ENCODE data around the gene ARHGEF28. TPM values are rescaled to one million over a fixed set of nuclear protein-coding genes. Genes with fewer than 3 reads are reported as not detected.

Gene ARHGEF28
- total RNA-seq, 2 experiments from 2014 or later: 0.05 to 0.12 TPM

DNA sequence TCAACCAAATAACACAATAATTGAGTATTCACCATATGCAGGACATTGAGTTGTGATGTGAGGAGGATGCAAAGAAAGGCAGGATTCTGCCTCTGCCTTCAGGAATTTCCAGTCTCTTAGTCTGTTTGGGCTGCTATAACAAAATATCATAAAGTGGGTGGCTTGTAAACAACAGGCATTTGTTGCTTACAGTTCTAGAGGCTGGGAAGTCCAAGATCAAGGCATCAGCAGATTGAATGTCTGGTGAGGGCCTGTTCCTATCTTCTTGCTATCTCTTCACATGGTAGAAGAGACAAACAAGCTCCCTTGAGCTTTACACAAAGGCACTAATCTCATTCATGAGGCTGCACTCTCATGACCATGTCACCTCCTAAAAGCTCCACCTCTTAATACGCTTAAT, 360.7 kb downstream of the ARHGEF28 start:
- intact Hi-C loops (cut with micrococcal nuclease): no loop called here
- H3K27me3 Mint-ChIP-seq: peaks cover 11% of the 10 kb centered on the region
- H3K27ac Mint-ChIP-seq: no peak overlapping the region
- H3K9me3 Mint-ChIP-seq: no peaks in the 10 kb centered on the region
- no peak overlapping the region for H3K4me3 Mint-ChIP-seq
- CTCF ChIA-PET: no interaction called here
- no peaks in the 10 kb centered on the region for H3K4me1 Mint-ChIP-seq (ENCODE audit: low read depth)
- POLR2A ChIA-PET: no interaction called here
- H3K36me3 Mint-ChIP-seq: no peaks in the 10 kb centered on the region
- no peak for DNase-seq

- Mint-ChIP-seq H3K27ac (no peak overlapping the region), H3K27me3 (peaks cover 17% of the 10 kb centered on the region), H3K4me1 (ENCODE audit: low read depth) (no peaks in the 10 kb centered on the region), H3K36me3 (no peaks in the 10 kb centered on the region), H3K9me3 (no peaks in the 10 kb centered on the region), H3K4me3 (no peak overlapping the region)
- DNase-seq: no peak
- POLR2A ChIA-PET: no interaction called here
- CTCF ChIA-PET: interaction anchor here (1.3 kb wide), 1 partner anchor 654 kb away, joined by 3 read pairs; no protein-coding TSS in a partner anchor
- intact Hi-C loops (cut with micrococcal nuclease): no loop called here
Measured at GRCh38 chr5:73987915-73988314, 361.9 kb downstream of the ARHGEF28 start.

- no peak for DNase-seq
- H3K36me3 Mint-ChIP-seq: no peaks in the 10 kb centered on the region
- H3K4me1 Mint-ChIP-seq (ENCODE audit: low read depth): no peaks in the 10 kb centered on the region
- no peak overlapping the region for H3K4me3 Mint-ChIP-seq
- no peak overlapping the region for H3K27ac Mint-ChIP-seq
- CTCF ChIA-PET: no interaction called here
- POLR2A ChIA-PET: no interaction called here
- H3K9me3 Mint-ChIP-seq: peaks cover 6% of the 10 kb centered on the region
- H3K27me3 Mint-ChIP-seq: peaks cover 20% of the 10 kb centered on the region
- intact Hi-C loops (cut with micrococcal nuclease): no loop called here
Measured at GRCh38 chr5:73989956-73990355, 364.0 kb downstream of the ARHGEF28 start.

Other genes with a start within 250 kb of the ARHGEF28 start
- gene FOXD1, start 177.4 kb upstream of the ARHGEF28 start, total RNA-seq: under 1 TPM; 0.38 to 0.46 TPM
- gene BTF3, start 127.8 kb upstream of the ARHGEF28 start, total RNA-seq: 100 to 1,000 TPM; 936 to 944 TPM
- gene ANKRA2, start 60.6 kb upstream of the ARHGEF28 start, total RNA-seq: 10 to 100 TPM; 19.1 to 21.0 TPM
- gene UTP15, start 60.5 kb upstream of the ARHGEF28 start, total RNA-seq: 10 to 100 TPM; 29.7 to 33.1 TPM

Data from activated CD4-positive, alpha-beta memory T cell treated with anti-CD3 and anti-CD28 coated beads for 36 hours (primary cell).